Hepatocyte (in vitro differentiated cells): ENCODE results near the gene DLG2.

Experiments
- EZH2 ChIP-seq: fragments of 200-600 bp; sonication (generic); IDR thresholded peaks from 2 replicates; pipeline ENCODE4 v1.6.1; 2016; ENCODE audit warnings: antibody characterized with exemption, mild to moderate bottlenecking, borderline replicate concordance
- TF ChIP-seq, protein P1 (sequence below): fragments of 200-600 bp; sonication (generic); IDR thresholded peaks from 2 replicates; pipeline ENCODE4 v1.5.1; 2016; ENCODE audit warnings: antibody characterized with exemption, mild to moderate bottlenecking; ENCODE audit not compliant: poor library complexity

DNA sequence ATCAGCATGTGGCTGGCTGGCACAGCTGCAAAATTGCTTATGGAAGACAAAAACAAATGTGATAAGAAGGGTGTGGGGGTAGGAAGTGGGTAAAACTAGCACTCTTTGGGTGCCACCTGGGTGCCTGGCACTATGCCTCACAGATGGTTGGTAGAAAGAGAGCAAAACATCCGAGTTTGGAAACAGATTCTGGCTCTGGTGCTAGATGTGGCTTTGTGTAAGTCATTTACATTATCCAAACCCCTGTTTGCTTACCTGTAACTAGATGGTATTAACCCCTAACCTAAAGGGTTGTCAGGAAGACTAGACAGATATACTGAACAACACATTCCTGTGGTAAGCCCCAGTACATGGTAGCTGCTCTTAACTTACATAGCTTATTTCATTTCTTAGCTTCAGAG lies 905.6 kb downstream of the DLG2 start:
- TF ChIP-seq, protein P1, sequence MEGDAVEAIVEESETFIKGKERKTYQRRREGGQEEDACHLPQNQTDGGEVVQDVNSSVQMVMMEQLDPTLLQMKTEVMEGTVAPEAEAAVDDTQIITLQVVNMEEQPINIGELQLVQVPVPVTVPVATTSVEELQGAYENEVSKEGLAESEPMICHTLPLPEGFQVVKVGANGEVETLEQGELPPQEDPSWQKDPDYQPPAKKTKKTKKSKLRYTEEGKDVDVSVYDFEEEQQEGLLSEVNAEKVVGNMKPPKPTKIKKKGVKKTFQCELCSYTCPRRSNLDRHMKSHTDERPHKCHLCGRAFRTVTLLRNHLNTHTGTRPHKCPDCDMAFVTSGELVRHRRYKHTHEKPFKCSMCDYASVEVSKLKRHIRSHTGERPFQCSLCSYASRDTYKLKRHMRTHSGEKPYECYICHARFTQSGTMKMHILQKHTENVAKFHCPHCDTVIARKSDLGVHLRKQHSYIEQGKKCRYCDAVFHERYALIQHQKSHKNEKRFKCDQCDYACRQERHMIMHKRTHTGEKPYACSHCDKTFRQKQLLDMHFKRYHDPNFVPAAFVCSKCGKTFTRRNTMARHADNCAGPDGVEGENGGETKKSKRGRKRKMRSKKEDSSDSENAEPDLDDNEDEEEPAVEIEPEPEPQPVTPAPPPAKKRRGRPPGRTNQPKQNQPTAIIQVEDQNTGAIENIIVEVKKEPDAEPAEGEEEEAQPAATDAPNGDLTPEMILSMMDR, result no peak
- no peak for TF ChIP-seq EZH2
